Epithelial cell of proximal tubule (primary cell): ENCODE data around the gene NAGPA. TPM values are rescaled to one million over a fixed set of nuclear protein-coding genes. Genes with fewer than 3 reads are reported as not detected.

Experiments
- DNase-seq: peaks from one replicate; pipeline ENCODE4 v3.0.0-alpha.2; 2011; ENCODE audit warnings: low read depth
- H3K4me3 ChIP-seq: 2 replicates; pipeline ENCODE4 v1.5.1; 2011; ENCODE audit warnings: low read depth, mild to moderate bottlenecking, low read length
- CTCF ChIP-seq: conservative IDR thresholded peaks from 2 replicates; pipeline ENCODE4 v1.5.1; 2012; ENCODE audit warnings: low read depth, mild to moderate bottlenecking, low read length
- total RNA-seq: library from RNA; depleted of rRNA; stranded (reverse); fragments of >200 nt; gene quantifications from 2 replicates; pipeline ENCODE4 v1.2.3, GENCODE V29; 2015

NAGPA gene
- total RNA-seq, 1 donor from 2014 or later, result 15.8 TPM

GRCh38 chr16:5034167-5034523, 410 bp upstream of the NAGPA start:
- no peak for TF ChIP-seq CTCF
- peak overlapping the region; percentile 78 for H3K4me3 ChIP-seq
- DNase-seq, result no peak

- peak overlapping the region; percentile 78 for H3K4me3 ChIP-seq
- DNase-seq, result no peak
- no peak for TF ChIP-seq CTCF
Measured at GRCh38 chr16:5032748-5033167, 977 bp downstream of the NAGPA start.

- no peak for TF ChIP-seq CTCF
- no peak for DNase-seq
- H3K4me3 ChIP-seq, result no peak overlapping the region
Measured at GRCh38 chr16:5031601-5032000, 2.1 kb downstream of the NAGPA start.

GRCh38 chr16:5030251-5030870, 3.4 kb downstream of the NAGPA start:
- TF ChIP-seq CTCF, result no peak
- H3K4me3 ChIP-seq, result no peak overlapping the region
- no peak for DNase-seq

GRCh38 chr16:5028950-5029475, 4.7 kb downstream of the NAGPA start:
- no peak for DNase-seq

GRCh38 chr16:5027575-5028235, 6.0 kb downstream of the NAGPA start:
- DNase-seq, result no peak
- no peak overlapping the region for H3K4me3 ChIP-seq
- no peak for TF ChIP-seq CTCF

More at GRCh38 chr16:5028950-5029475, 4.7 kb downstream of the NAGPA start:
- no peak for TF ChIP-seq CTCF
- no peak overlapping the region for H3K4me3 ChIP-seq
